GM10266 (cell line): ENCODE data around the gene SLC7A11.

Experiments used
- DNase-seq: peaks from one replicate; pipeline ENCODE4 v3.0.0; 2012; ENCODE audit errors: extremely low spot score
- CTCF ChIP-seq: IDR thresholded peaks from 2 replicates; pipeline ENCODE4 v1.5.1; 2012; ENCODE audit warnings: mild to moderate bottlenecking, low read depth; ENCODE audit not compliant: control insufficient read depth, insufficient read depth; ENCODE audit errors: missing control alignments

The SLC7A11 gene

GRCh38 chr4:138193963-138194362, 48.2 kb downstream of the SLC7A11 start:
- DNase-seq = no peak
- TF ChIP-seq CTCF = no peak

GRCh38 chr4:138192113-138192512, 50.0 kb downstream of the SLC7A11 start:
- TF ChIP-seq CTCF = no peak
- DNase-seq = no peak

GRCh38 chr4:138190452-138190858, 51.7 kb downstream of the SLC7A11 start:
- no peak for TF ChIP-seq CTCF
- peak; percentile 53 for DNase-seq

- DNase-seq = no peak
- no peak for TF ChIP-seq CTCF
These were observed 52.9 kb downstream of the SLC7A11 start for GRCh38 chr4:138189206-138189605.

- DNase-seq = no peak
- TF ChIP-seq CTCF = no peak
These were observed 53.6 kb downstream of the SLC7A11 start for GRCh38 chr4:138188406-138189084.

- DNase-seq = no peak
- no peak for TF ChIP-seq CTCF
These were observed 56.1 kb downstream of the SLC7A11 start for GRCh38 chr4:138185859-138186645.

- no peak for DNase-seq
- TF ChIP-seq CTCF = no peak
These were observed 57.3 kb downstream of the SLC7A11 start for GRCh38 chr4:138184886-138185285.
